Measurements from ENCODE around the gene GLTPD2. TPM values are rescaled to one million over a fixed set of nuclear protein-coding genes. Genes with fewer than 3 reads are reported as not detected.

The GLTPD2 gene
- total RNA-seq, 1 experiment from 2014 or later = not detected

- no TSS peak for BruUV-seq (replicated peaks)
- intact Hi-C loops (cut with micrococcal nuclease; ENCODE audit: unreplicated experiment) = no loop called here
- H3K9me3 ChIP-seq (ENCODE audit: low read depth, low read length, poor library complexity, severe bottlenecking) = no peaks in the 10 kb centered on the region
- TF ChIP-seq EZH2 (IDR thresholded peaks at IDR 0.05; ENCODE audit: borderline replicate concordance, low read depth, low read length, poor library complexity, severe bottlenecking) (no peak), CTCF (conservative IDR thresholded peaks at IDR 0.05; ENCODE audit: low read depth, low read length) (no peak)
- no peak for DNase-seq (ENCODE audit: low spot score)
- no peak overlapping the region for H3K27ac ChIP-seq (ENCODE audit: low read depth, low read length, poor library complexity, severe bottlenecking)
- no peaks in the 10 kb centered on the region for H3K27me3 ChIP-seq (replicated peaks; ENCODE audit: insufficient read depth, low read depth, low read length, poor library complexity)
- H3K36me3 ChIP-seq (ENCODE audit: insufficient read depth, low read length, poor library complexity, severe bottlenecking) = no peaks in the 10 kb centered on the region
- no peaks in the 10 kb centered on the region for H3K4me1 ChIP-seq (ENCODE audit: insufficient read depth, low read length, poor library complexity, severe bottlenecking)
- H3K4me3 ChIP-seq (ENCODE audit: low read depth, low read length, poor library complexity, severe bottlenecking) = no peak overlapping the region
- ChIA-PET CTCF (interaction anchor here (0.7 kb wide), 1 partner anchor 10 kb away, joined by 3 read pairs; no protein-coding TSS in a partner anchor), POLR2A (ENCODE audit: low non-redundant PET) (no interaction called here)
Observed at GRCh38 chr17:4816826-4817225, 28.1 kb downstream of the GLTPD2 start.

GRCh38 chr17:4818276-4818675, 29.5 kb downstream of the GLTPD2 start:
- DNase-seq (ENCODE audit: low spot score) = no peak
- ChIA-PET POLR2A (ENCODE audit: low non-redundant PET) (no interaction called here), CTCF (interaction anchor here (0.5 kb wide), 1 partner anchor 34 kb away, joined by 4 read pairs; no protein-coding TSS in a partner anchor)
- Histone ChIP-seq H3K4me3 (ENCODE audit: low read depth, low read length, poor library complexity, severe bottlenecking) (no peak overlapping the region), H3K27me3 (replicated peaks; ENCODE audit: insufficient read depth, low read depth, low read length, poor library complexity) (no peaks in the 10 kb centered on the region), H3K27ac (ENCODE audit: low read depth, low read length, poor library complexity, severe bottlenecking) (no peak overlapping the region), H3K36me3 (ENCODE audit: insufficient read depth, low read length, poor library complexity, severe bottlenecking) (no peaks in the 10 kb centered on the region), H3K4me1 (ENCODE audit: insufficient read depth, low read length, poor library complexity, severe bottlenecking) (no peaks in the 10 kb centered on the region), H3K9me3 (ENCODE audit: low read depth, low read length, poor library complexity, severe bottlenecking) (no peaks in the 10 kb centered on the region)
- no TSS peak for BruUV-seq (replicated peaks)
- TF ChIP-seq EZH2 (IDR thresholded peaks at IDR 0.05; ENCODE audit: borderline replicate concordance, low read depth, low read length, poor library complexity, severe bottlenecking) (no peak), CTCF (conservative IDR thresholded peaks at IDR 0.05; ENCODE audit: low read depth, low read length) (no peak)
- intact Hi-C loops (cut with micrococcal nuclease; ENCODE audit: unreplicated experiment) = no loop called here

GRCh38 chr17:4822835-4823234, 34.1 kb downstream of the GLTPD2 start:
- Histone ChIP-seq H3K9me3 (ENCODE audit: low read depth, low read length, poor library complexity, severe bottlenecking) (no peaks in the 10 kb centered on the region), H3K4me3 (ENCODE audit: low read depth, low read length, poor library complexity, severe bottlenecking) (no peak overlapping the region), H3K27me3 (replicated peaks; ENCODE audit: insufficient read depth, low read depth, low read length, poor library complexity) (no peaks in the 10 kb centered on the region), H3K27ac (ENCODE audit: low read depth, low read length, poor library complexity, severe bottlenecking) (no peak overlapping the region), H3K4me1 (ENCODE audit: insufficient read depth, low read length, poor library complexity, severe bottlenecking) (no peaks in the 10 kb centered on the region), H3K36me3 (ENCODE audit: insufficient read depth, low read length, poor library complexity, severe bottlenecking) (no peaks in the 10 kb centered on the region)
- POLR2A ChIA-PET (ENCODE audit: low non-redundant PET) = no interaction called here
- CTCF ChIA-PET = no interaction called here
- TF ChIP-seq EZH2 (IDR thresholded peaks at IDR 0.05; ENCODE audit: borderline replicate concordance, low read depth, low read length, poor library complexity, severe bottlenecking) (no peak), CTCF (conservative IDR thresholded peaks at IDR 0.05; ENCODE audit: low read depth, low read length) (no peak)
- BruUV-seq (replicated peaks) = no TSS peak
- intact Hi-C loops (cut with micrococcal nuclease; ENCODE audit: unreplicated experiment) = no loop called here
- no peak for DNase-seq (ENCODE audit: low spot score)

Measured in A673 (cell line).